ENCODE data around the gene STK24.

The STK24 gene

DNA sequence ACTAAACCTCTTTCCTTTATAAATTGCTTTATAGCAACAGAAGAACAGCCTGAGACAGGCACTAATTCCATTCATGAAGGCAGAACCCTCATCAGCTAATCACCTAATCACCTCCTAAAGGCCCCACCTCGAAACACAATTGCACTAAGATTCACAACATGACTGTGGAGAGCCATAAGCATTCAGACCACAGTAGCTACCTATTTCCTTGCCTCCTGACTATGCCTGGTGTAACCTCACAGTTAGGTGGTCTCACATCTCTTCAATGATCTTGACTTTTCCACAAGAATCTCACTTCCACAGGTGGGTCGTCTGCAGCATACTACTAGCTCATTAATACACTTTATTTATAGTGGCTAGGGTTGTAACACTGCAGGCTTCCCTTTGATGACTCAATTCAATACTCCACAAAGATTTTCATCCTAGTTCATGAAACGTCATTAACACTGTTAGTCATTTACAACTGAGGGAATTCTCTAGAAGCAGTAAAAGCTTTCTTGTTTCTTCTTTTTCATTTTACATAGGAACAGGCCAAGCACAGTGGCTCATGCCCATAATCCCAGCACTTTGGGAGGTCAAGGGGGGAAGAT is 27.1 kb downstream of the STK24 start:
- DNase-seq: no peak

DNA sequence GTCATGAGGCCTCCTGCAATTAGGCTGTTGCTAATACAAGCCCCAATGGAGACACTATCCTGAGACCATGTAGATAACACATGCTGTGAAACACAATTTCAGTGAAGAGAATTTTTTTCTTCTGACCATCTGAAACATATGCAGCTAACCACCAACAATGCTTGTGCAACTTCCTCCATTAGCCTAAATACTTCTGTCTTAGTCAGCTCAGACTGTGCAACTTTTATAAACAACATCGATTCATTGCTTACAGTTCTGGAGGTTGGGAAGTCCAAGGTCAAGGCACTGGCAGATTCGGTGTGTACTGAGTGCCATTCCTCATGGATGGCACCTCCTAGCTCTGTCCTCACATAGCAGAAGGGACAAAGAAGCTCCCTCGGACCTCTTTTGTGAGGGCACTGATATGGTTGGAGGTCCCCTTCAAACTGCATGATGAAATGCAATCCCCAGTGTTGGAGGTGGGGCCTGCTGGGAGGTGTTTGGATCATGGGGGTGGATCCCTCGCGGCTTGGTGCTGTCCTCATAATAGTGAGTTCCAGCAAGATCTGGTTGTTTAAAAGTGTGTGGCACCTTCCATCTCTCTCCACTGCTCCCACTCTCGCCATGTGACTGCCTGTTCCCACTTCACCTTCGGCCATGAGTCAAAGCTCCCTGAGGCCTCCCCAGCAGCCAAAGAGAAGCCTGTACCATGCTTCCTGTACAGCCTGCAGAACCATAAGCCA is 27.7 kb downstream of the STK24 start:
- no peak for DNase-seq

DNA sequence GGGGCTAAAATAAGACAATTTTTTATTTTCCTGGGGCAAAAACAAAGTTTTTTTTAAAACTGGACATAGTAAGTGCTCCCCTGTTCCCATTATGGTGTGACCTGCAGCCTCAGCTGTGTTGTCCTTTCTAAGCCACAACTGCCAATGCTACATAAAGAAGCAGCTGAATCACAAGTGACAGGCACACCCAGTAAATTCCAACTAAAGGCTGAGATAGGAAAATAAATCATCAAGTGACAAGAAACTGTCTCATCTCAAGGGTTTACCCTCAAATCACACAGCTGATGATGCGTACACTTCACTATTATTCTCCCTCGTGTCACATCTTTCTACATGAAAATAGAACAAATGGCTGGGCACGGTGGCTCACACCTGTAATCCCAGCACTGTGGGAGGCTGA is 28.7 kb downstream of the STK24 start:
- DNase-seq: peak; percentile 42

DNA sequence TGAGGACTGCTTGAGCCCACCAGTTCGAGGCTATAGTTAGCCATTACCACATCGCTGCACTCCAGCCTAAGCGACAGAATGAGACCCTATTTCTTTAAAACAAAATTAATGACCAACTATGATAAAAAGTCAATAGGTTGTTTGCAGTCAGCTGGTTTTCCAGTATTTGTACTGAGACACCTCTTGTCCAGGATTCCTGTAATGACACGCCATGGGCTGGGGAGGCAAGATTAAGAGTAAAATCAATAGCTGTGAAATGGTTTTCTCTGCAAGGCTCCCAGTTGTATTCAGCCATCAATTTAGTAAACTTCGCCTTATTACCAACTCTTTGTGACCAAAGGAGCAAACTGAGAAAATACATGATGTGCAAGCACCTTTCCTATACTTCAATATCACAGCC is 29.5 kb downstream of the STK24 start:
- DNase-seq: no peak

DNA sequence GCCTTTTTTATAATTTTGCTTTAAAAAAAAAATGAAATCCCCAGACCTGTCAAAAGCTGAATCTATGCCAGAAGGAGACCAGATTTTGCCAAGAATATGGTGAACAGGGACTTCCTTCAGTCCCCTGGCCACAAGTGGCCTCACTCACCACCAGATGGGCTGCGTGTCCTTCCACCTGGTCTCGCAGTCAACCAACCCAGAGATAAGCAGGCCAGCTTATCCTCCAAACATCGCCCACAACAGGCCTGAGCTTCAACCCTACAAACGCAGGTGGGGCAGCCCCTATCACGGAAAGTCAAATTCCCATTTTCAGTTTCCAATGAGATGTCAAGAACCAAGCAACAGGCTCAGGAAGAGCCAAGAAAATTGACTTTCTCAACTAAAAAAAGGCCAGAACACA is 30.5 kb downstream of the STK24 start:
- DNase-seq: no peak

DNA sequence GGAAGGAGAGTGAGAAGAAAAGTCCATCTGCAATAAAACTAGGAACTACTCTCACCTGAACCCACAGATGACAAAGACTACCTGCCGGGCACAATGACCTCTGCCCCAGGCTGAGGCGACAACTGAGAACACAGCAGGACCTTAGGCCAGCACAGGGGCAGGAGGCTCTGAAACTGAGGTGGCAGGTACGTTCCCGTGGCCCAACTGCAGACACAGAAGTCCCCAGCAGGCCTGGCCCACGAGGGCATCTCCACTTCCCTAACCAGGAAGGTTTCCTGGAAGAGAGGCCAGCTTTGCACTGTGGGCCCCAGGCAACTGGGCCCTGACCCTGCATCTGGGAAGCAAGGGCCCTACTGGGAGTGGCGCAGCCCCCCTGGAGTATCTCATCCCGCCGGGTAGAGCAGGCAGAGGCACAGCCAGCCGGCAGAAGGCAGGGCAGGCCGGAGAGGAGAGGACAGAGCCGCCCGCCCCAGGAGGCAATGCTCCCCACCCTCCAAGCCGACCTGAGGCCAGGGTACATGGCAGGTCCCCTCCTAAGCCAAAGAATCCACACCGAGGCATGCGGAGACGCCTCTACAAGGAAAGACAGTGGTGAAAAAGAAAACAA is 32.7 kb downstream of the STK24 start:
- no peak for DNase-seq

DNA sequence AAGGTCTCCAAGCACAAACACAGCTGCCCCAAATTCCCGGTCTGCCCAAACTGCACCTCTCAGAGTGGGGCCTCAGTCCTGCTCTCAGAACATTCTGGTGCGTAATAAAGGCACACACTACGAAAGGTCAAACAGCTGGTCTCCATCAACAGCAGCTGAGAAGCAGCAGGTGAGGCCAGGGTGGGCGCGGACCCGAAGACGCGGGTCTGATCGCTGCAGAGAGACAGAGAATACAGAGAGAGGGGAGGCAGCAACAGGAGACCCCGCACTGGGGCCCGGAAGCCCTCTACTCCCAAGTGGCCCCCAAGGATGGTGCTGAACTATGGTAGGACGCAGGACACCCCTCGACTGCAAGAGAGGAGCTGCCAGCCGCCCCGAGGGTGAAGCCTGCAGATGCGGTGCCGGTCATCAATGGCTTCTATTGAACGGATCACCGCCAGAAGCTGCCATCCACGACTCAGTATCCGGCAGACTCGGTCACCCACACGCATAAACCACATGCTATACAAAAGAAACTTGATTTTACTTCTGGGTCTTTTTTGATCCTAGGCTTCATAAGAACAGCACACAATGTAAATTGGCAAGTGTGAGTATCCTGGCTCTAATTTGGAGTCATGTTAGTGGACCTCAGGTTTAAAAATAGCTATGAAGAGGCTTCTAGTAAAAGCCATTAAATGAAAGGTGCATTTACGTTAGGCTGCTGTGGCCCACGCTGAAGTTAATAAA is 33.4 kb downstream of the STK24 start:
- DNase-seq: no peak

DNA sequence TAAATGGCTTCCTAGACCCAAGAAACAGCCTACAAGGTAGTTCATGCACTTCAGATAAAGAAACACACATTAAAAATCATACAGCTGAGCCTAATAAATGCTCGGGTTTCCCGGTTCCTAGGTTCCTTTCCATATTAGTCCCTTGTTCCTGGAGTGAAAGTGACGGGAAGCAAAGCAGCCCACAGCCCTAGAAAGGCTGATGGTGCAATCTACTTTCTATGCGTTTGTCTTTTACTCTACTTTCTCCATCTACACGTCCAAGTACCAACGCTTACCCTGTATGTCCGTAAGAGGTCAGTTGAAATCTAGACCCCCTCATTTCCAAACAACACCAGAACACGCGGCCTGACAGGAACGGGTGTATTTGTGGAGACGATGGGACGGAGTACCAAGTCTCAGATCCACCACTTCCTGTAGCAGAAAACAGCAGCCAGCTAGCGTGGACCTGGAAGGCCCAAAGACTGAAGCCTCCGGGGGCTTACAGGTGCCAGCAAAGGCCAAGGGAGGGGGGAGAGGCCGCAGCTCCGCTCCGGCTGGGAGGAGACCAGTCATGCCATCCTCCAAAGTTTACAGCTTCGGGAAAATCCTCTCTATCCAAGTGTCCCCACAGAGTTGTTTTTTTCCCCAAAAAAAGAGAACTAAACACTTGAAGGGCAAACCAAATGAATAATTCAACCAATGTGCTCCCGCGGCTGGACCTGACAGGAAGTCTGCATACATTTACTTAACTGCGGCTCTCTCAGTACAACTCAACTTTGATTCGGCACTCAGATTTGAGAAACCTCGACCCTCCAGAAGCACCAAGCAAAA is 34.1 kb downstream of the STK24 start:
- no peak for DNase-seq

DNA sequence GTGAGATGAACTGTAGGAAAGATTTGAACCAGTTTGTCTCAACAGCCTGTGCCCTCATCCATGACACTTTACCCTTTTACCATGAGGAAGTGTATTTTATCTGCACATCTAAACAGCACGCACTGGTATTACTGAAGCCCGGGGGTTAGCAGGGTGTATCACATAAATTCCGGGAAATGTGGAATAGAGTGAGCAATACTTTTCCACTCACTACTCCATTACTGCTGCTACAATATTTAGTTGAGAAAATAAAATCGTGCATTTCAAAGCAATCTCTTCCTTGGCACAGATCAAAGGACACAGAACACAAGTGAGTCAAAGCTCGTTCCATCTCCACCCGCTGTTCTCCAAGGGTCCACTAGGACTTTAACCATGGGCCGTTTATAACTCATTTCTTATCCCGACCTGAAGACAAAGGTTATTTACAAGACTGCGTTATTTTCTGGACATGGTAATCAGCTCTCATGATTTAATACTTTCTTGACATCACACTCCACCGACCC is 35.2 kb downstream of the STK24 start:
- peak; percentile 50 for DNase-seq

DNA sequence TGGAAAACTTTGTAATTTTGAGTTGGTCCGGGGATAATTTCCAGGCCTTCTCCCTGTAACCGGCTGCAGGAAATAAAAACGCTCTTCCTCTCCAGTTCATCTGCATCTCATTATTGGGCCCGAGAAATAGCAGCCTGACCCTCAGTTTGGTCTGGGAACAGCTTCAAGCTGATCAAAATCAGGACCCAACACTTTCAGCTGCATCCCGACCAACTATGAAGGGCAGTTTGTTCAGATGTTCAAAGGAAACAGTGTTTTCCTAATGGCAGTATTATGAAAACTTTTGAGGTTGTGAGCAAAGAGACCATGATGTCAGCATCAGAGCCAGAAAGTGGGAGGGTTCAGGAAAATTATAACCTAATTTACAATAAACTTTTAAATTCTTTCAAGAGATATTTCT is 35.7 kb downstream of the STK24 start:
- no peak for DNase-seq

DNA sequence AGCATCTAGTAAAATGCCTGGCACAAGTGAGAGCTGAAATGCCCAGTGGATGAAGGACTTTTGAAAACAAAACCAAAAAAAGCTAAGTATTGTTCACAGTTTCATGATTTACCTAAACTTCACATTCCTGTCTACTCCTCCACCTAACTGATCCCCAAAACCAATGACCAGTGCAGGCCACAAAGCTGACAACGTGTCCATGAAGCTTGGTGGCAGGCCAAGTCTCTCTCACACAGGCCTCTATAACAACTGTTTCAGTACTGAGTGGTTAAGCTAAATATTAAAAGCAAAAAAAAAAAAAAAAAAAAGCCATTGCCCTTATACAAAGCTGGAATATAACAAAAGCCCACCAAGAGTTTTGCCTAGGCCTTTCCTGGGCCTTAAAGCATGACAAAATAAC is 36.4 kb downstream of the STK24 start:
- DNase-seq: no peak

DNA sequence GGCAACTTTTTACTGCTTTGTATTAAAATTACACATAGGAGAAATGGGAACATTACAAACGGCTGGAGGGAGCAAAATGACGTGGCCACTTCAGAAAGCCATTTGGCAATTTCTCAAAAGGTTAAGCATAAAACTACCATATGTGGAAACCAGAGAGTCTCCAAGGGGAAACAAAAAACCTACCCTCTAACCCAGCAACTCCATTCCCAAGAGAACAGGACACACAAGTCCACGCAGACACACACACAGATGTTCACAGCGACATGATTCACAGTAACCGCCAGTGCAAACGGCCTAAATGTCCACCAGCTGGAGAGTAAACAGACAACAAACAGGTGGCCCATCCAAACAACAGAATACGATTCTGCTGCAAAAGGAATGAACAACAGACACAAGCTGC is 37.2 kb downstream of the STK24 start:
- DNase-seq: no peak

DNA sequence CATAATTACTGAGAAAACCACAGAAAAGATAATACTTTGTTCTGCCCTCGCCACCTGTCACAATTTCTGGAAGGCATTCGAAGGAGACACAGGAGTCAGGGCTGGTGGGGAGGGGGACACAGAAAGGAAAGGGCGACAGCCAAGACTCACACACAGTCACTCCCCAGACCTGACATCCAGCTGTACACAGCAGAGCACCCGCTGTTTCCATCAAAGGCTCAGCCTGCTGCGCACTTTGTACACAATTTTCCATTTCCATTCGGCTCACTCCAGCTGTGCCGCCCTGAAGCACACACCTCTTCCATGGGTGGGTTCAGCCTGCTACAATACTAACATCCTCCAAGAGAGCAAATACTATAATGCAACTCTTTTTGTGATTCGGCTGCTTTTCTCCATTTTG is 38.0 kb downstream of the STK24 start:
- no peak for DNase-seq

DNA sequence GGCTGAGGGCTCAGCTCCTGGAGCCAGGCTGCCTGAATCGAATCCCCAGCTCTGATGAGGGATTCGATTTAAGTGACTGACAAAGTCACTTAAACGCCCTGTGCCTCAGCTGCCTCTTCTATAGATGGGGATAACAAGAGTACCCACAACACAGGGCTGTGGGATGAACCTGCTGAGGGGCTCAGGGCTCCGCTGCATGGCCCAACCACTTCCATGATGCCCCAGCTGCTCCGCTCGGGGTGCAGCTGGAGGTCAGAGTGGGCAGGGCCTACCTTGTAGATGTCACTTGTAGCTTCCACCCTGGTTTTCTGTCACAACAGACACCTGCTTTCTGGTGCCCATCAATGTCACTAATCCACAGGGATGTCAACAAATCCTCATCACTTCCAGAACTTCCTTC is 39.2 kb downstream of the STK24 start:
- no peak for DNase-seq

DNA sequence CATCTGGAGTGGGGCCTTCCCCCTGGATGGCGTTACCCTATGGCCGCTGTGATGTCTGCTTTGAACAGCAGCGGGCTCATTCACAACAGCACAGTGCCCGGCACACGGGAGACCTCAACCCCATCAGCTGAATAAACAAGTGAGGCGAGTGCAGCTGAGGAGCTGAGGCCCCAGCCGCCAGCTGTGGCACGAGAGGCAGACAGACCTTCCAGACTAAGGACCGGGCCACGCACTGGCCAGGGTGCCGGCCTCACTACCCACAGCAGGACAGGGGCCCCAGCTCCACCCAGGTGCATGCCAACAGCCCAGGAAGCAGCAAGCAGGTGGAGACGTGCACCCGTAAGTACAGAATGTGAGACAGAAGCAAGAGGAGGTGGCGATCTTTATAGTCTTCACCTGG is 39.6 kb downstream of the STK24 start:
- no peak for DNase-seq

DNA sequence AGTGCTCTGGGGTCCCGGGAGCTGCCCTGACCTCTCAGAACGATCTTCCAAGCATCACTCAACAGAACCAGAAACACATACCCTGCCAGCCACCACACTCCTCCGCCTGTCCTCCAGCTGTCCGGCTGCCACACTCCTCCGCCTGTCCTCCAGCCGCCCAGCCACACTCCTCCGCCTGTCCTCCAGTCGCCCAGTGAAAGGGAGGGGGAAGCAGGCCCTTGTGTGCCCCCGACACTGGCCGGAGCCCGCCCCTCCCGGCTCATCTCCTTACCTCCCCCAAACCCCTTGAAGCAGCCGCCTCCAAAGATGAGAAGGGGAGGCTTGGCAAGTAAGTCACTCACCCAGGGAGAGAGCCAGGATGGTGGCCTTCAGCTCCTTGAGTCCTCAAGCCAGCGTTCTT is 40.2 kb downstream of the STK24 start:
- no peak for DNase-seq

DNA sequence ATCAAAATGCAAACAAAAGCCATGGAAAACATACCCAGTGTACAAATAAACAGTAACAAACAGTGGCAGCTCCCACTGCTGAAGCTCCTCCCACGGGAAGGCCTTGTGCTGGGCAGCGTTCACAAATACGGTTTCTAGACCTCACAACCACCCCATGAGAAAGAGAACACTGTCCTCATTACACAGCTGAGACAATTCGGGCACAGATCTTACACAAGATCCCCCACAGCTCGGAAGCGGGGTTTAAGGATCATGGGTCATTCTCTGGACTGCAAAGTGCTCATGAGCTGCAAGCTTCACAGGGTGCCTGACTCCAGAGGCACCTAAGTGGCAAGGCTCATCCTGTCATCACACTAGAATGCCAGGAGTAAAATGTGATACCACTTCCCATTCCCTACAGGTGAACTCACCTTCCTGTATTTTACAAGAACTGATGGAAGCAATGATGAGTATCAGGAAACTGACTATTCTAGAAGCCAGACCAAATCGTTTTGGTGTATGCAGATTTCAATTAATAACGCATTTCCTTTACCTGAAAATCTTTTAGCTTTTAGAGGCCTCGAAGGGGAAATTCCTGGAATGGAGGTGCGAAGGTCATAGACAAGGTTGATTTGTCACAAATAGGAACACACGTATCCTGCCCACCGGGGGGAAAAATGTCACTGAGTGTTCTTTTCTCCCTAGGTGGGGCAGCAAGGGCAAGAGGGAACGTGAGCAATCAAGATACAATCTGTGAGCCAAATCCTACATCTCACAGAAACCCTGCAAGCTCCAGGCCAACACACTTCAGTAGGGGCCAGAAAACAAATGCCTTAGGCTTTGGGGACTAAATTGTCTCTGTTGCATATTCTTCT is 41.2 kb downstream of the STK24 start:
- DNase-seq: no peak

DNA sequence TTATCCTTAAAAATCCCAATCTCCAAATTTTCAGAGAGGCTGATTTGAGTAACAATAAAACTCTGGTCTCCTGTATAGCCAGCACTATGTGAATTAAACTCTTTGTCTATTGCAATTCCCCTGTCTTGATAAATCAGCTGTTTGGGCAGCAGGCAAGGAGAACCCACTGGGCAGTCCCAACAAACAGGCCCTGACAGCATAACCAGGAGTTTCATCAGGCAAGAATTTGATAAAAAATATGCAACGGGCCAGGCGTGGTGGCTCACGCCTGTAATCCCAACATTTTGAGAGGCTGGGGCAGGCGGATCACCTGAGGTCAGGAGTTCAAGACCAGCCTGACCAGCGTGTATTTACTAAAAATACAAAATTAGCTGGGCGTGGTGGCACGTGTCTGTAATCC is 42.1 kb downstream of the STK24 start:
- DNase-seq: no peak

DNA sequence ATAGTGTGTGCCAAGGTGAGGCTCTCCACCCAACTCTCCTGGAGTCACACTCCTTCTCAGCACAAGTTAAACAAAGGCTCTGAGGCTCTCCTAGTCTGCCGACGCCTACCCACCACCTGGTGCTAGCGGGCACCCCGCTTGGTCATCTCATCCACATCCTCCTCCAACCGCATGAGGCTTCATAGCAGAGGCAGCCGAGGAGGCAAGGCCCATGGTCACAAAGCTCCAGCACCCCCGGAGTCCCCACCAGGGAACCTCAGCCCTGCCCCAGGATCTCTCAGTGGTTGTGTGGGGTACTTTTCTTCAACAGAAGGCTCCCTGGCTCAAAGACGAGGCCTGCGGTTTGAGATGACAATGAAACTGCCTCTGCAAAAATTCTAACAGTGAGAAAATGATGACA is 43.0 kb downstream of the STK24 start:
- DNase-seq: no peak

DNA sequence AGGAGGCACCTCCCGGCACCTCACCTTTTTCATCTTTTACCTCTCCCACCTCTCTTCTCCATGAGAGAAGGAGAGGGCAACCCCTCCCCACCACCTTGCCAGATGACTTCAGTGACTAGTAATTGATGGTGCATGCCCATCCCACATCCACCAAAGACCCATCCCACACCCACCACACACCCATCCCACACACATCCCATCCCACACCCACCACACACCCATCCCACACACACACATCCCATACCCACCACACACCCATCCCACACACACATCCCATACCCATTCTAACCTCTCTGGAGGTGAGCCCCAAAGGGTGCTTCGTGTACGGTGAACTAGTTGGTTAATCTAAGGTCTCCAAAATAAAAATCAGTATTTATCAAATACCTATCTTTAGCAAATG is 44.7 kb downstream of the STK24 start:
- no peak for DNase-seq

DNA sequence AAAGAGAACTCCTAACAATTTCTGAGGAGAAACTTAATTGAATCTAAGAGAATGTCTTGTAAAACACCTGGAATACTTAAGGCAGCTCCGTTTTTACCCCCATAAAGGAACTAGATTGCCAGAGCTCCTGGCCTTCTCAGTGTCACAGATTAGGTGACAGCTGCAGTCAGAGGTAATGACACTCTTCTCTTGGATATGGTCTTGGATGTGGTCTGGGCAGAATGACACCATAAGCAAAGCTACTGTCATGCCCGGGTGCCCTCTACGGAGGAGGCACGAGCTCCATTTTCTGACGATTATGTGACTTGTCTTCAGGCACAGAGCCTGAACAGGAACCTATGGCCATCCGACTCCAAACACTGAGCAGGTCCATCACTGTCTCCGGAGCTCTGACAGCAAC is 46.7 kb downstream of the STK24 start:
- no peak for DNase-seq

DNA sequence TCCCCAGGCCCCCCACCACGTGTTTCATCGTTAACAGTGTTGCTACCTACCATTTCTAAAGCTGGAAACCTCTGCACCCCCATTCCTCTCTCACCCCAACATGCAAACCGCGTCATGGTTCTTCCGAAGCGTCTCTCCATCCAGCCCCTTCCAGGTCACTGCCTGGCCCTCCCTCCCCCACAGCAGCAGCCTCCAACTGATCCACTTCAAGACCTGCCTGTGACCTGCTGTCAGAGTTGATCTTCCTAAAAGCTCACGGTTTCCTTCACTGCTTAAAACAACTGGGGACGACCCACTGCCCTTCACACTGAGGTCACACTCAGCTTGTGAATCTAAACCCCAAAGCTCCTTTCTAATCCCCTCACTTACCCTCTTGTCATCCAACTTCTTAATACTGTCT is 47.7 kb downstream of the STK24 start:
- DNase-seq: no peak

Measured in hematopoietic multipotent progenitor cell treated with erythropoietin and hydrocortisone succinate and interleukin-3 and kit ligand, for 8 days (in vitro differentiated cells).